Measurements from ENCODE around the gene MMP28.

Gene MMP28

DNA sequence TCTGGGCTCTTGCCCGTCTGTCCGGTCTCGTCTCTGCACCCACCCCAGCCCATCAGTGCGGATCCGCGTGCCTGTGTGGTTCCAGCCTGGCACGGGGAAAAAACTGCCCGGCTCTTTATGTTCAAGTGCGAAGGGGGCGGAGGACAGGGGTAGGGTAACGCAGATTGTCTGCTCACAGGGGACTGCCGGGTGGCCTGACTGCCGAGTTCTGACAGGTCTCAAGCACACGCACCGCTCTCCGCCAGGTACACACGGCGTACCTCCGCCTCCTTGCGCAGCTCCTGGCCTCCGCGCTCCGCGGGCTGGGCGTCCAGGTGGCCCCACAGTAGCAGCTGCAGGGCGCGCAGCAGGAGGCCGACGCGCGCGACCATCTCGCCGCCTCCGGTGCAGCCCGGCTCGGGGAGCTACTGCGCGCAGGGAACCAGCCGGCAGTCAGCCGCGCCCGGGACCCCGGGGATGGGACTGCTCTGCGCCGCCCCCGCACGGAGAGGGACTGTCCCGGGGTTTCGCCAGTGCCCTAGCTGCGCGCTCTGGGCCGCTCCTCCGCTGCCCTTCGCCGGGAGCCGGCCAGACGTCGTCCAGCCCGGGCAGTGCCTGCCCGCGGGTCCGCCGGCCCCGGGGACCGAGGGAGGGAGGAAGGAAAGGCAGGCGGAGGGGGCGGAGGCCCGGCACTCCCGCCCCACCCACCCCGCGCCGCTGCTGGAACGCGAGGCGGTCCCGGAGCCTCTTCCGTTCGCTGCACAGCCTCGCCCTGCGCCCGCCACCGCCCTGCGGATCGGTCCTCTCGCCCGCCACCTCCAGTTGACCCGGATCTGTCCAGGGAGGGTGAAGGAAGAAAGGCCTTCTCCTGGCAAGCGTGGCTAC lies at the start of gene MMP28:
MMP28 (minus strand) TSS at position 635 of the 864 bp plus-strand sequence; CDS start at position 371, 264 bp downstream.
- DNase-seq = no peak

- no peak for DNase-seq
Observed at GRCh38 chr17:35844547-35844946, 49.1 kb upstream of the MMP28 start.

- DNase-seq = no peak
Observed at GRCh38 chr17:35843698-35844097, 48.3 kb upstream of the MMP28 start.

- no peak for DNase-seq
Observed at GRCh38 chr17:35842239-35842638, 46.8 kb upstream of the MMP28 start.

GRCh38 chr17:35841505-35841904 lies 46.1 kb upstream of the MMP28 start:
- DNase-seq = no peak

- DNase-seq = no peak
Observed at GRCh38 chr17:35841101-35841500, 45.7 kb upstream of the MMP28 start.

GRCh38 chr17:35825206-35825605 lies 29.8 kb upstream of the MMP28 start:
- no peak for DNase-seq

- no peak for DNase-seq
Observed at GRCh38 chr17:35821308-35821707, 25.9 kb upstream of the MMP28 start.

- DNase-seq = no peak
Observed at GRCh38 chr17:35819455-35819854, 24.0 kb upstream of the MMP28 start.

- DNase-seq = no peak
Observed at GRCh38 chr17:35817196-35817595, 21.8 kb upstream of the MMP28 start.

GRCh38 chr17:35816723-35817122 lies 21.3 kb upstream of the MMP28 start:
- no peak for DNase-seq

GRCh38 chr17:35812456-35812855 lies 17.0 kb upstream of the MMP28 start:
- DNase-seq = no peak

GRCh38 chr17:35811759-35812158 lies 16.3 kb upstream of the MMP28 start:
- DNase-seq = no peak

DNA sequence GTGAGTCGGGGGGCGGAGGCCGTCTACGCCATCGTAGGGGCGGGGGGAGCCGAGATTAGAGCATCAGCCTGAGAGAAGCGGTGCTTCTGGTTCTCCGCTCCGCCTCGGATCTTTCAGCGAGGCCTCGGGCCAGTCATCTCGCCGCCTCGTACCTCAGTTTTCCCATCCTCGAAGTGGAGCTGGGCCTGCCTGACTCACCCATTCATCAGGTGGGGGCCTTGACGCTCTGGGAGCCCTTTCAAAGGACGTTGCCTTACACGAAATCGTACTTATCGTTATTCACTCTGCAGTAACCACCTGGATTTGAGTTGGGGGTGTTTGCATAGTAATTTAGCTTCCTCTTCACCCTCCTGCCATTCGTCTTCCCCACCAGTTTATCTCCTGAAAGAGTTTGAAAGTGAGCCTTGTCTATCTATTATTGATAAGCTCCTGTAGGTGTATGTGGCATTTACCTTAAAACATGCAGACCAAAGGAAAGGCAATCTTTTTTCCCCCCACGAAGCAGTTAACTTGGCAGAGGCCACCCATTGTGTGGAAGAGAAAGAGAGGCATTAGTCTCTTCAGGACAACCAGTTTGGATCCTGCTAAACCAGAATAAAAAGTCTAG lies 14.5 kb upstream of the MMP28 start:
- DNase-seq = no peak

DNA sequence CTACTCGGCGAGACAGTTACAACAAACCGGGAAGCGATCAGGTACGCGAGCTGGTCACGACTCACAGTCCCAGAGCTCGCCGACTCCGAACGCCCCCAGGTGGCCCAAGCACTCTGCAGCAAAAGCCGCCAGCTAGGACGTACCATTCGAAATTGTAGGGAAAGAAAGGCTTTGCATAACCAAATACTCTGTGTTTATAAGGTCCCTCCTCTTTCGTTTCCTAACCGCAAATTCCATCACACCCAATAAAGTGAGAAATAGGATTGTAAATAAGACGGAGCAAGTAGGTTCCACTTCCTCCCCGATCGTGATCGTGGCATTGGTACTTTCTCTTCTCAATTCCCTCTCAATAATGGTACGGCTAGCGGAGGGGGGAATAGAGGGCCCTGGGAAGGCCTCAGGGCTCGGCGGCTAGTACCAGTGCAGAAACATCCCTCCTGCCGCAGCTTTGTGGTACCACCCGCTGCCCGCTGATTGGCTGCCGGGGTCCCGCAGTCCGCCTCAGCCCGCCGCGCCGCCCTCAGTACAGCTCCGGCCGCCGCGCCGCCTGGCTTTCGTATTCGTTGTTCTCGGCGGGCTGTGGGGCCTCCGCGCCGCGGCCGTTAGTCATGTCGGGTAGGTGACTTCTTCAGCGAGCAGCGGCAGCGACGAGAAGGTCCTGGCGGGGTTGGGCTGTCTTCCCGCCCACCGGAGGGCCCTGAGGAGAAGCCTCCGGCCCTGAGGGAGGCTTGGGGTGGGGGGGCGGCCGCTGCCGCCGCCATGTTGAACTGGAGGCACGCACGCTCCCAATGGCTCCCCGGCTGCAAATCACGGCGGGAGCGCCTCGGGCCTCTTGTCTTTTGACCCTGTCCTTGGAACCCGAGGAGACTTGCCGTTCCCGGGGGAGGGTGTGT lies 13.8 kb upstream of the MMP28 start, which contains the start of gene TAF15:
TAF15 (plus strand) TSS at position 523 of the 893 bp plus-strand sequence; CDS start at position 609, 86 bp downstream.
- peak; percentile 97 for DNase-seq

GRCh38 chr17:35808240-35808961 lies 13.0 kb upstream of the MMP28 start:
- no peak for DNase-seq

- DNase-seq = no peak
Observed at GRCh38 chr17:35807371-35808144, 12.1 kb upstream of the MMP28 start.

DNA sequence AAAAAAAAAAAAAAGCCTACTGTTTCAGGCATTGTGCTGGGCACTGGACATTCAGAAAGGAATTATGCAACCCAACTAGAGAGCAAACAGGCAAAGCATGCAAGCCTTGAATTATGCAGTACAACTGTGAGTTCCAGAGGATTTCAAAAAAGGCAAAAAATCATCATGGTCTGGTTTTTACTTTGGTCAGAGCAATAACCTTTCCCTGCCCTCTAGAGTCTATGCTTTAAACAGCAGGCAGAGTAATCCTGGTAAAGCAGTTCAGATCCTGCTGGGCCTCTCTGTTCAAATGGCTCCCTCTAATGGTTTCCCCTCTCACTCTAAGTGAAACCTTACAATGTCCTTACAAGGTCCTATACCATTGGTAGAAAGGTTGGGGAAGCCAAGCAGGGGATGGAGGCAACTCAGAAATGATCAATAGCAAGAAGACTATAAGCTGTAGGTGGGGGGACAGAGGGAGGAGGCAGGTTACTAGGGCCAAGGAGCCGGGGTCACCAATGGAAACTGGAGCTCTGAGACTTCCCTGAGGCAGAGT lies 9.3 kb upstream of the MMP28 start:
- peak; percentile 63 for DNase-seq

DNA sequence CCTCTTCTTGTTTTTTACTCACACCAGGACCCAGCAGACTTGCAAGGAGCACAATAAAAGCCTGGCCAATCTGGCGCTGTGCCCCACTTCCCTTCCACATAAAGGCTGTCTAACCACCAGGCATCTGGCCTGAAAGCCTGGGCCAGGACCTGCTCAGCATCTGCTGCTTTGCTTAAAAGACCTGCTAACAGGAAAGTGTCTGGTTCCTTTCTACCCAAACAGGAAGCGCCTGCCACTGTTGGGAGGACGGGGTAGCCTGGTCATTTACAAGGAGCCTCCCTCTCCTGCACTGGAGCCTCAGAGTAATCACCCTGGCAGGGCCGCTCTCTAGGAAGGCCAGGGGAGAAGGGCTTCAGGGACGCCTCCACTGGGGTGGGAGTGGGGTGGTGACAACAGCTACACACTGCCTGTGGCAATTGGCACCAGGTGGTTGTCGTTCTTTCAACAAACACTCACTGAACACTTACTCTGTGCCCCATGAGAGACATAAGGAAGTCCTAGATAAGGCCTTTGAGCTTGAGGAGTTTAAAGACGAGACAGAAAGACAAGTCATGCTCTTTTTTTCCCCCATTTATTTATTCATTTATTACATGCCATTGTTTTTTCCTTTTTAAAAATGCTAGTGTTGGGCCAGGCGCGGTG lies 6.3 kb upstream of the MMP28 start:
- DNase-seq = peak; percentile 87

DNA sequence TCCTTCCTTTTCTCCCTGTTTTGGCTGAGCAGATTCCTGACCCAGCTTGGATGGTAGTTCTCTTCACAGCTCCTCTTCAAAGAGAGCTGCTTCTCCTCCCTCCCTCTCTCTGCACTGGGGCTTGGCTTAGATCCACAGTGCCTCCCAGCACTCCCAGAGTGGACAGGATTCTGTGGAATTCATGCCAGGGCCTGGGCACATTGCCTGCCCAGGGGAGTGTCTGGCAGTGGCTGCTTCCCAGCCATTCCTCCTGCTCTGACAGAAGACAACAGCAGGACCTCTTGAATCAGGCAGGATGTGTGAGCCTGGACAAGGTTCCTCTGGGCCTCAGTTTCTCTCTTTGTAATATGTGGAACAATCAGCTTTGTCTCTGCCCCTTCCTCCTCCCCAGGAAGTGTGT lies 4.5 kb upstream of the MMP28 start:
- peak; percentile 88 for DNase-seq

DNA sequence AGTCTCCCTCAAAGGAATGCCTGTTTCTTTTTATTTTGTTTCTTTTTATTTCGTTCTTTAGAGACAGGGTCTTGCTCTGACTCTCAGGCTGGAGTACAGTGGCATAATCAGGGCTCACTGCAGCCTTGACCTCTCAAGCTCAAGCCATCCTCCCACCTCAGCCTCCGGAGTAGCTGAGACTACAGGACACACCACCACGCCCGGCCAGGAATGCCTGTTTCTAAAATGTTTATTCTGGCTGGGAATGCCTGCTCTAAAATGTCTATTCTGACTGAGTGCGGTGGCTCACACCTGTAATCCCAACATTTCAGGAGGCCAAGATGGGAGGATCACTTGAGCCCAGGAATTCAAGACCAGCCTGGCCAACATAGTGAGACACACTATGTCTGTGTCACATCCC lies 2.5 kb upstream of the MMP28 start:
- no peak for DNase-seq

Measured in femur (tissue), 1 donor.